ENCODE data around the gene KRTAP10-4.
A peak's percentile ranks its signal among the peaks of the same experiment; 100 is the strongest.
"Not testable (repeated sequence)": the region's sequence is repeated elsewhere in the genome, so short reads cannot be mapped to it uniquely, and the experiment has no call there.

KRTAP10-4 gene

DNA sequence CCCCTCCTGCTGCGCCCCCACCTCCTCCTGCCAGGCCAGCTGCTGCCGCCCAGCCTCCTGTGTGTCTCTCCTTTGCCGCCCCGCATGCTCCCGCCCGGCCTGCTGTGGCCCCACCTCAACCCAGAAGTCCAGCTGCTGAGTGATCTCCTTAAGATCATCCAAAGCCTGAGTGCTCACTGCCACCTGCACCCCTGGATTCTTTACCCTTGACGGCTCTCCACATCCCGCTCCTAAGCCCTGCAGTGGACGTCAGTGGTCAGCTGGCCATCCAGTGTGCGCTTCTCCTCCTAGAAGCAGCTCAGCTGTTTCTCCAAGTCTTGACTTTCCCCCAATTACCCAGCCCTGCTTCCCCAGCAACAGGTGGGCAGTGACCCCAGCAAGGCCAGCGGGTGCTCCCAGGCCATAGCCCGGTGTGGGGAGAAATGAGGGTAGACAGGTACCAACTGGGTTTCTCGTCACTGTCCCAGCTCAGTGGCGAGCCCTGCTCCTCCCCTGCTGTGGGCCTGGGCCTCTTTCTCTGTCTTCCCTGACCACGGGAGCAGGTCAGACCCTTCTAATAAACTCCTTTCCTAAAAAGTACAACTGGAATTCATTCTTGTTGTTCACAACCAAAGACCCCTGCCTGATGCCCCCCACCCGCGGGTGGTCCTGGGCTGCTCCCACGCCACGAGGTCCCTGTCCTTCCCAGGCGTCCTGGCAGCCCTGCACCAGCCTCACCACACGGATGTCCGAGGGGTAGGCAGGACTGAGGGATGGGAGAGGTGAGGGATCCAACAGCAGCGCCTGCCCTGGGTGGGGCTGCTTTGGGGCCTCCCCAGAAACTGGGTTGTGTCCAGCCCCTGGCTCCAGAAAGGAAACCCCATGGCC is 28.3 kb downstream of the KRTAP10-4 start:
- no peak for DNase-seq

DNA sequence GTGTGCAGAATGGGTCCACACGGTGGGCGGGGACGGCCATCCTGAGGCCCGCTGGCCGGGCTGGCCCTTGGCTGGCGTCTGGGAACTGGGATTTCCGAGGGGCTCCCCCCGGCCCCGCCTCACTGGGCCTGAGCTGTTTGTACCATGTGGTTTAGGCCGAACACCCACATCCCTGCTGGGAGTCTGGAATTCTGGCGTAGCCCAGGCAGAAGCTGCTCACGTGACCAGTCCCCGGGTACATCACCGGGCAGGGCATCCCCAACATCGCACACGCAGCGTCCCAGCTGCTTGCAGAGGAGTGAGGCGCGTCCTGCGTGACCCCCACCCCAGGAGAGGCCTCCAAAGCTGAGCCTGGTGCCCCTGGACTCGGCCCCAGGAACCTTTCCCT is 28.9 kb downstream of the KRTAP10-4 start:
- DNase-seq, result no peak

DNA sequence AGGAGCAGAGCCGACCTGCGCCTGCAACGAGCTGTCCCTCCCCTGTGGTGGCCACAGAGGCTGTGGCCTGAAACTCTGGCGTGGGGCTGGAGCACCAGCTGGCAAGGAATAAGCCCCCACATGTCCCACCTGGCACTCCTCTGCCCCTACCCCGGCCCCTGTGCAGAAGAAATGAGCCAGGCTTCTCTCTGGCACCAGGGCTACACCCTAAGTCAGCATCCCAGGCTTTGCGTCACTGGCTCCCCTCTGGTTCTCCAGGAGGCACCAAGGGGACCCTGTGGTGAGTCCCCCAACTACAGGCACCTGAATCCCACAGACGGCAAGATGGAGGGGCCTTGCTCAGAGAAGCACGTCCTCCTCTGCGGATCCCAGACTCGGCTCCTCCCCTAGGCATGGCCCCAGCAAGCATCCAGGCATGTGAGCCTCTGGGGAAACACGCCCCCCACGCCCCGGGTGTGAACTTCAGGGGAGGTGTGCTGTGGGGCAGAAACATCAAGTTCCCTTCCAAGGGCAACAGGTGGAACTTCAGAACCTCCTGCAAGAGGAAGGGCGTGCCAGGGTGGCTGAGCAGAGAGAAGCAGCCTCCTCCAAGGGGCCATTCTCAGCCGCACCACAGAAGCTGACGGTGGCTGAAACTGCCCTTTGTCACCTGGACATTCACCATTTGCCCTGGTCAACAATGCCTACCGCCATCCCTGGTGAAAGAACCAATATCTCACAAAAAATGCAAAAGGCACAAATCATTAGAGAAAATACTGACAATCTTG is 29.8 kb downstream of the KRTAP10-4 start:
- DNase-seq, result no peak

DNA sequence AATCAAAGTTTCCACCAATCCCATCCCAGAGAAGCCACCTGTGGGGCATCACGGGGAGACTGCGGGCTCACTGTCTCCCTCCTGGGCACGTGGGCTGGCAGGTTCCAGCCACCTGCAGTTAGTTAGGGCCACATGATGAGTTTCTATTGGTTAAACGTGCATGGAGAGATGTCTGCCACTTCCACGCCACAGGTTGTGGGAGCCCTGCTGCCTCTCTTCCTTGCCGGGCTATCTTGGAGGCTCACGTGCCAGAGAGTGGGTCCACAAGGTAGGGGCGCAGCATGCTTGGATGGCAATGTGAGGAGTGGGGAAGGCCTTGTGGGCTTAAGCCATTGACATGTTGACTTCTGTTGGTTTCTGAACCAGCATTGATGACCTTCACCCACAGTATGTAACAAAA is 30.4 kb downstream of the KRTAP10-4 start:
- DNase-seq, result no peak

- DNase-seq, result no peak
Measured at GRCh38 chr21:44606495-44606894, 33.0 kb downstream of the KRTAP10-4 start.

DNA sequence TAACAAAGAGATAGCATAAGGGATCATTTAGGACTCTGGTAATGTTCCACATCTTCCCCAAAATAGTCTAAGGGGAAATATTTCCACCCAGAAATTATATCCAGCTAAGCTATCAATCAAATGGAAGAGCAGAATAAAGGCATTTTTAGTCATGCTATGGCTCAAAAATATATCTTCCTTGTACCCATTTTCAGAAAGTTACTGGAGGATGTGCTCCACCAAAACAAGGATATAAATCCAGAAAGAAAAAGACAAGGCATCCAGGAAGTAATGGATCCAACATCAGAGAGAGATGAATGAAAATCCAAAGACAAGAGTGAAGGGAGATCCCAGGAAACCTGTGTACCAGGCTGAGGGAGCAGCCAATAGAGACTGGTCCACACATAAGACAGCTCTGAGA is 35.7 kb downstream of the KRTAP10-4 start:
- no peak for DNase-seq

DNA sequence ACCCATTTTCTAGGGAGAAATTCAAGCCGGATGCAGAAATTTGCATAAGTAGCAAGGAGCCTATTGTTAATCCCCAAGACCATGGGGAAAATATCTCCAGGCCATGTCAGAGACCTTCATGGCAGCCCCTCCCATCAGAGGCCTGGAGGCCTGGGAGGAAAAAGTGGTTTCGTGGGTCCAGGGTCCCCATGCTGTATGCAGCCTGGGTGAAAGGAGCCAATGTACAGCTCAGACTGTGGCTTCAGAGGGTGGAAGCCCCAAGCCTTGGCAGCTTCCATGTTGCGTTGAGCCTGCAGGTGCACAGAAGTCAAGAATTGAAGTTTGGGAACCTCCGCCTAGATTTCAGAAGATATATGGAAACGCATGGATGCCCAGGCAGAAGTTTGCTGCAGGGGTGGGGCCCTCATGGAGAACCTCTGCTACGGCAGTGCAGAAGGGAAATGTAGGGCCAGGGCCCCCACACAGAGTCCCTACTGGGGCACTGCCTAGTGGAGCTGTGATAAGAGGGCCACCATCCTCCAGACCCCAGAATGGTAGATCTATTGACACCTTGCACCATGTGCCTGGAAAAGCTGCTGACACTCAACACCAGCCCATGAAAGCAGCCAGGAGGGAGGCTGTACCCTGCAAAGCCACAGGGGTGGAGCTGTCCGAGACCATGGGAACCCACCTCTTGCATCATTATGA is 36.8 kb downstream of the KRTAP10-4 start:
- DNase-seq, result not testable (repeated sequence)

GRCh38 chr21:44611551-44611950 is 38.0 kb downstream of the KRTAP10-4 start:
- no peak for DNase-seq

- no peak for DNase-seq
Measured at GRCh38 chr21:44612029-44612486, 38.5 kb downstream of the KRTAP10-4 start, which contains the start of gene KRTAP10-8. KRTAP10-8 (plus strand) TSS chr21:44612079; CDS start chr21:44612101, 22 bp downstream.

DNA sequence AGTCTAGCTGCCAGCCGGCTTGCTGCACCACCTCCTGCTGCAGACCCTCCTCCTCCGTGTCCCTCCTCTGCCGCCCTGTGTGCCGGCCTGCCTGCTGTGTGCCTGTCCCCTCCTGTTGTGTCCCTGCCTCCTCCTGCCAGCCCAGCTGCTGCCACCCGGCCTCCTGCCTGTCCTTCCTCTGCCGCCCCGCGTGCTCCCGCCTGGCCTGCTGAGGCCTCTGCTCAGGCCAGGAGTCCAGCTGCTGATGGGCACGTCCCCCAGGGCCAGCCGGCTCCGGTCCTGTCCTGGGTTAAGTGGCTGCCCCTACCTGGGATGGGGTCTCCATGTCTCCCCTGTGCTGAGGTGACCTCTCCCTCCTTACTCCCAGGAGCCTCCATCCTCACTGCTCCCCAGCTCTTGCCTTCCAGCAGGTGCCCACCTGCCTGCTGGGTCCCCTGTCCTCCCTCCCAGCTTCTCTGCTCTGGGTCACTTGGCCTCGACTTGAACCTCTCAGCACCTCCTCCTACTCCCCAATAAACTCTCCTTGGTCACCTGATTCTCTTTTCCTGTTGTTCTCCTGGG is 39.2 kb downstream of the KRTAP10-4 start:
- DNase-seq, result no peak

DNA sequence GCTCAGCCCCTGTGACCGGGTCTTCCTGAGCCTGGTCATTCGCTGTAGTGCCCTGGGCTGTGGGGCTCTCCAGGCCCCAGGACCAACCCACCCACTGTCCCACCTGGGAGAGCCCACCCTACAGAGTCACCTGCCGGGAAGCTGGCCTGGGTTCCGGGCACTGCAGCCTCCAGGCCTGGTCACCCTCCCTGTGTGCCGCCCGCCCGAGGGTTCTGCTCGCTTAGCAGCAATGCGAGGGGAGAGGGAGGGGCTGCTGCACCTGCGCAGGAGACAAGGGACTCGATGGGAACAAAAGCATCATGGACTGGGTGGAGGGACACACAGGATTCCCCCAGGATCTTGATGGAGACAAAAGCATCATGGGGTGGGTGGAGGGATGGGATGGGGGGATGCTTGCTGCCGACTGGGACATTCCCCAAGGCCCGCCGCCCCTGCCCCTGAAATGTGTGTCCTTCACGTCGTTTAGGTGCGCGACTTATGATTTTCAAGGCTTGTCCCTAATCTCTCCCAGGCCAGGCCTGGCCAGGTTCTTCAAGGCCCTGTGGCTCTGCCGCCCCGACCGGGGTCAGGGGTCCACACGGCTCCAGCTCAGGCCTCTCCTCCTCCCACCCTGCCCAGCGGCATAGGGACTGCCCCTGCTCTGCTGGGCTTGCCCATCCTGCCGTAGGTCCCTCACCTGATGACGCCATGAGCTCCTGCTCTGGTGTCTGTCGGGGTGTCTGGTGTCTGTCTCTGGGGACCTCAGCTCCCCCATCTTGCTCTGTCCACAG is 40.0 kb downstream of the KRTAP10-4 start:
- no peak for DNase-seq

- no peak for DNase-seq
Measured at GRCh38 chr21:44614161-44614631, 40.7 kb downstream of the KRTAP10-4 start.

- no peak for DNase-seq
Measured at GRCh38 chr21:44614961-44615391, 41.4 kb downstream of the KRTAP10-4 start.

- DNase-seq, result no peak
Measured at GRCh38 chr21:44615466-44615865, 41.9 kb downstream of the KRTAP10-4 start.

DNA sequence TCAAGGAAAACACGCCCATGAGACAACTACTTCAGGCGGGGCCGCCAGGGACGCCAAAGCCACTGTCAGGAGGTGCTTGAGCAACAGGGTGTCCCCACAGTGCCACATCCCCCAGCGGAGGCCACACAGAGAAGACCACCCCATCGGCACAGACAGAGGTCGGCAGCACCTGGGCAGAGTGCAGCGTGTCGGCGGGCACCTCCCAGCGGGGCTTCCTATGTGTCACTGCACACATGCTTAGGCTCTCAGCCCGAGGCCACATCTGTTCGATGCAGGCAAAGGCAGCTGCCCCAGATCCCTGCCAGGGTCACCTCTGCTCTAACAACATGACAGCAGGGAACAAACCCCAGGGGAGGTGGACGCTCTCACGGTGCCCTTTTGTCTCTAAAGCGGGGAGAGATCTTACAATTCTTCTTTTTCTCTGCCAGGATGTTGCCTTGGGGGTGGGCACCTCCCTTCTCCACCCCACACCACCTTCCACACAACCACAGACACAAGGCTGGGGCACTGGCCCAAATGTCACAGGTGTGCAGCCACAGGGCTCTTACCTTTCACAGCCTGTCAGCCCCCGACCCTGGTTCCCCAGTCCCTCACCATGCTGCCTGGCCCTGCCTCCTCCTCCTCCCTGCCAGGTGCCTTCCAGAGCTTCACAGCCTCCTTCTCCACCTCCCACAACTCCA is 42.5 kb downstream of the KRTAP10-4 start:
- no peak for DNase-seq

DNA sequence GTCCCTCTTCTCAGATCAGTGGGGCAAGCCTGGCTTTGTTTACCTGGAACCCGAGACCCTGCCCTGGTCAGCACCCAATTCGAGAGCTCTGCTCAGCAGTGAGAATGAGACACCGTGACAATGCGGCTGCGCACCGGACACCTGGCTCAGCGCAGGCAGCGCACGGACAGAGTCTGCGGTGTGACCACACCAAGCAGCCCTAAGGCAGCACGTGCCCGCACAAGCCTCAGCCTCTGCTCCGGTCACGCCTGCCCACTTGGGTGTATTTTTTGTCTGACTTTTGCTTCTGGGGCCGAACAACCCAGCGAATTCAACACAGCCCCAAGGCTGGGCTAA is 43.0 kb downstream of the KRTAP10-4 start:
- no peak for DNase-seq

- no peak for DNase-seq
Measured at GRCh38 chr21:44617071-44617501, 43.6 kb downstream of the KRTAP10-4 start.

DNA sequence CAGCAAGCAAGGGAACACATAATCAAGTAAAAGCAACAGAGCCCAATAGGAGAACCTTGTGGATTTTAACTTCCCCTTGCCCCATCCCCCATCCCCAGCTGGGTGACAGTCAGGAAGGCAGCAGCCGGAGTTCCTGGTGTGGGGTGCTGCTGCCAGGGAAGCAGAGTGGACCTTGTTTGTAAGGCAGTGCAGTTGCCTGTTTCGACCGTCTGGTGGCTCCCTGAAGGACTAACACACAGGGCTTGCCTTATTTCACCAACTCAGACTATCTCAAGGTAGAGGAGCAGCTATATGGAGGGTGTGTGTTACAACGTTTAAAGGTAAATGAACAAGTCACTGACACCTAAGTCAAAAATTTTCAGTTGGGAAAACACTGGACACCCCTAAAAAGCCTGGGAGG is 45.0 kb downstream of the KRTAP10-4 start:
- DNase-seq, result no peak

- peak; percentile 37 for DNase-seq
Measured at GRCh38 chr21:44618909-44619308, 45.4 kb downstream of the KRTAP10-4 start.

DNA sequence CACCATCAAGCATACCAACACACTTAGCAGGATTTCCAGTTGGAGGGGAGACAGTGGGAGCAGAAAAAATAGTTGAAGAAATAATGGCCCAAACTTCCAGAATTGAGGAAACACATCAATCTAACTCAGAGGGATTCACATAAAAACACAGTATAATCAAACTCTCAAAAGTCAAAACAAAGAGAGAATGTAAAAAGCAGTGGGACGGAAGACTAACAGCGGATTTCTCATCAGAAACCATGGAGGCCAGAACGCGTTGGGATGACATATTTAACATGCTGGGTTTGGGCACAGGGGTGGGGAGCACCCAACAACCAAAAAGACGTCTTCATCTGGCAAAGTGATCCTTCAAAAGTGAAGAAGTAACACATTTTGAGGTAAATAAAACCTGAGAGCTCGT is 46.4 kb downstream of the KRTAP10-4 start:
- DNase-seq, result no peak

DNA sequence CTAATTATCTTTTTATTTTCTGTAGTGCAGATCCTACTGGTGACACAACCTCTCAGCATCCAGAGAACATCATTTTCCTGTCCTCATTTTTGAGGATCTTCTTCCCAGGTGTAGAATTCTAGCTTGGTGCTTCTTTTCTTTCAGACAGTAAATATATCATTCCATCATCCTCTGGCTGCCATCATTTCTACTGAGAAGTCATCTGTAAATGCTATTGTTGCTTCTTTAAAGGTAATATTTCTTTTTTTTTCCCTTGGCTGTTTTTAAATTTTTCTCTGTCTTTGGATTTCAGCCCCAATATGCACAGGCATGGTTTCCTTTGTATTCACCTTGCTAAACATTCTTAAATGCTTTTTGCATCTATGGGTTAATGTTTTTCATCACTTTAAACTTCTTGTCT is 50.0 kb downstream of the KRTAP10-4 start:
- DNase-seq, result no peak

All from stimulated activated CD4-positive, alpha-beta T cell treated with anti-CD3 and anti-CD28 coated beads, Interleukin-12 subunit alpha, Interleukin-12 subunit beta, amount 100 ng/mL, for 4 hours (primary cell).